Neural cell (in vitro differentiated cells): ENCODE data around the gene SAMD8. TPM values are rescaled to one million over a fixed set of nuclear protein-coding genes. Genes with fewer than 3 reads are reported as not detected.
A peak's percentile ranks its signal among the peaks of the same experiment; 100 is the strongest.

Experiments
- H2AFZ ChIP-seq: fragments of 200-600, 300-800 bp; sonication (generic), shearing (Covaris generic); 2 replicates; pipeline ENCODE4 v1.6.0; 2014; ENCODE audit warnings: low read depth, mild to moderate bottlenecking, antibody characterized with exemption, low read length, moderate library complexity
- H3F3A ChIP-seq: fragments of 200-600 bp; shearing (Covaris generic); 2 replicates; pipeline ENCODE4 v1.6.1; 2016; ENCODE audit warnings: mild to moderate bottlenecking, moderate library complexity, mixed read lengths, antibody characterized with exemption, low read length; ENCODE audit not compliant: insufficient read depth, poor library complexity, severe bottlenecking
- H3K27ac ChIP-seq: fragments of 200-600, 300-800 bp; sonication (generic), shearing (Covaris generic); 2 replicates; pipeline ENCODE4 v1.5.1; 2014; ENCODE audit warnings: mild to moderate bottlenecking, low read length, moderate library complexity
- H3K27me3 ChIP-seq: fragments of 300-800, 200-600 bp; sonication (generic), shearing (Covaris generic); 2 replicates; pipeline ENCODE4 v1.6.0; 2014; ENCODE audit warnings: mild to moderate bottlenecking, low read depth, low read length, moderate library complexity; ENCODE audit not compliant: insufficient read depth
- H3K36me3 ChIP-seq: fragments of 300-800, 200-600 bp; sonication (generic), shearing (Covaris generic); 2 replicates; pipeline ENCODE4 v1.5.1; 2014; ENCODE audit warnings: mild to moderate bottlenecking, antibody characterized with exemption, low read length, moderate library complexity; ENCODE audit not compliant: insufficient read depth
- H3K4me2 ChIP-seq: fragments of 300-800, 200-600 bp; sonication (generic), shearing (Covaris generic); 2 replicates; pipeline ENCODE4 v1.6.0; 2014; ENCODE audit warnings: mild to moderate bottlenecking, low read length
- H3K4me3 ChIP-seq: fragments of 300-800, 200-600 bp; sonication (generic), shearing (Covaris generic); 2 replicates; pipeline ENCODE4 v1.5.1; 2014; ENCODE audit warnings: mild to moderate bottlenecking, low read length, moderate library complexity
- H3K79me2 ChIP-seq: fragments of 200-600 bp; shearing (Covaris generic); replicated peaks from 2 replicates; pipeline ENCODE4 v1.6.0; 2014; ENCODE audit warnings: mild to moderate bottlenecking, low read length, moderate library complexity; ENCODE audit not compliant: insufficient read depth
- H3K9ac ChIP-seq: fragments of 300-800, 200-600 bp; sonication (generic), shearing (Covaris generic); 2 replicates; pipeline ENCODE4 v1.6.1; 2016; ENCODE audit warnings: mild to moderate bottlenecking, low read length, mixed read lengths
- H3K9me2 ChIP-seq: fragments of 200-600 bp; shearing (Covaris generic); 2 replicates; pipeline ENCODE4 v1.6.1; 2016; ENCODE audit warnings: mild to moderate bottlenecking, low read length, mixed read lengths; ENCODE audit not compliant: insufficient read depth
- H3K9me3 ChIP-seq: fragments of 200-600, 300-800 bp; sonication (generic), shearing (Covaris generic); 2 replicates; pipeline ENCODE4 v1.6.1; 2016; ENCODE audit warnings: mild to moderate bottlenecking, mixed run types, low read length, moderate library complexity, mixed read lengths
- H4K20me1 ChIP-seq: fragments of 200-600 bp; shearing (Covaris generic); 2 replicates; pipeline ENCODE4 v1.6.1; 2016; ENCODE audit warnings: mild to moderate bottlenecking, mixed run types; ENCODE audit not compliant: insufficient read depth
- EP300 ChIP-seq: fragments of 450-650 bp; conservative IDR thresholded peaks from 2 replicates; pipeline ENCODE4 v1.6.1; 2014; ENCODE audit warnings: antibody characterized with exemption, mild to moderate bottlenecking, moderate library complexity; ENCODE audit not compliant: poor library complexity, severe bottlenecking
- EZH2 ChIP-seq: fragments of 200-600, 300-800 bp; shearing (Covaris generic), sonication (generic); IDR thresholded peaks from 2 replicates; pipeline ENCODE4 v1.6.1; 2014; ENCODE audit warnings: antibody characterized with exemption, low read length, borderline replicate concordance, mild to moderate bottlenecking; ENCODE audit not compliant: insufficient read depth, poor library complexity, severe bottlenecking
- MXI1 ChIP-seq: fragments of 450-650 bp; conservative IDR thresholded peaks from 2 replicates; pipeline ENCODE4 v1.6.1; 2014; ENCODE audit warnings: antibody characterized with exemption, mild to moderate bottlenecking; ENCODE audit not compliant: poor library complexity, severe bottlenecking
- POLR2AphosphoS5 ChIP-seq: IDR thresholded peaks from 2 replicates; pipeline ENCODE4 v1.6.1; 2012
- RAD21 ChIP-seq: fragments of 450-650 bp; conservative IDR thresholded peaks from 2 replicates; pipeline ENCODE4 v1.6.1; 2014; ENCODE audit warnings: antibody characterized with exemption, mild to moderate bottlenecking, moderate library complexity
- SMC3 ChIP-seq: fragments of 450-650 bp; conservative IDR thresholded peaks from 2 replicates; pipeline ENCODE4 v1.6.1; 2014; ENCODE audit warnings: antibody characterized with exemption, mild to moderate bottlenecking, moderate library complexity; ENCODE audit not compliant: poor library complexity
- TAF1 ChIP-seq: IDR thresholded peaks from 2 replicates; pipeline ENCODE4 v1.6.1; 2012; ENCODE audit warnings: low read depth
- polyA minus RNA-seq: library from RNA; depleted of rRNA, polyadenylated mRNA; stranded (reverse); fragments of >200 nt; gene quantifications from 2 replicates; pipeline ENCODE4 v1.2.3, GENCODE V29; 2014
- polyA plus RNA-seq: library from polyadenylated mRNA; depleted of rRNA; stranded (reverse); fragments of >200 nt; gene quantifications from 2 replicates; pipeline ENCODE4 v1.2.3, GENCODE V29; 2014
- TF ChIP-seq, protein P1 (sequence below): fragments of 450-650 bp; IDR thresholded peaks from 2 replicates; pipeline ENCODE4 v1.5.1; 2014; ENCODE audit warnings: antibody characterized with exemption, mild to moderate bottlenecking, moderate library complexity; ENCODE audit not compliant: poor library complexity, severe bottlenecking
- TF ChIP-seq, protein P2 (sequence below): IDR thresholded peaks from 2 replicates; pipeline ENCODE4 v1.6.1; 2012; ENCODE audit warnings: borderline replicate concordance

Gene SAMD8
- polyA plus RNA-seq (32.9 and 33.4 TPM in 2 replicates), polyA minus RNA-seq (73.0 and 75.5 TPM in 2 replicates)

GRCh38 chr10:75111365-75111906 is at the start of gene SAMD8:
SAMD8 (plus strand) TSS chr10:75111656; CDS start chr10:75150529, 38,873 bp downstream.
- peak within 1 kb of the TSS; percentile 93 for H3K27ac ChIP-seq
- H3K27me3 ChIP-seq = no peaks in the 10 kb centered on the region
- H3K9me2 ChIP-seq = no peaks in the 10 kb centered on the region
- TF ChIP-seq MXI1 (peak; percentile 50), EZH2 (no peak), RAD21 (no peak), TAF1 (no peak), POLR2AphosphoS5 (peak; percentile 52), EP300 (no peak), SMC3 (peak; percentile 50)
- TF ChIP-seq, protein P1, sequence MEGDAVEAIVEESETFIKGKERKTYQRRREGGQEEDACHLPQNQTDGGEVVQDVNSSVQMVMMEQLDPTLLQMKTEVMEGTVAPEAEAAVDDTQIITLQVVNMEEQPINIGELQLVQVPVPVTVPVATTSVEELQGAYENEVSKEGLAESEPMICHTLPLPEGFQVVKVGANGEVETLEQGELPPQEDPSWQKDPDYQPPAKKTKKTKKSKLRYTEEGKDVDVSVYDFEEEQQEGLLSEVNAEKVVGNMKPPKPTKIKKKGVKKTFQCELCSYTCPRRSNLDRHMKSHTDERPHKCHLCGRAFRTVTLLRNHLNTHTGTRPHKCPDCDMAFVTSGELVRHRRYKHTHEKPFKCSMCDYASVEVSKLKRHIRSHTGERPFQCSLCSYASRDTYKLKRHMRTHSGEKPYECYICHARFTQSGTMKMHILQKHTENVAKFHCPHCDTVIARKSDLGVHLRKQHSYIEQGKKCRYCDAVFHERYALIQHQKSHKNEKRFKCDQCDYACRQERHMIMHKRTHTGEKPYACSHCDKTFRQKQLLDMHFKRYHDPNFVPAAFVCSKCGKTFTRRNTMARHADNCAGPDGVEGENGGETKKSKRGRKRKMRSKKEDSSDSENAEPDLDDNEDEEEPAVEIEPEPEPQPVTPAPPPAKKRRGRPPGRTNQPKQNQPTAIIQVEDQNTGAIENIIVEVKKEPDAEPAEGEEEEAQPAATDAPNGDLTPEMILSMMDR = peak; percentile 54
- TF ChIP-seq, protein P2, sequence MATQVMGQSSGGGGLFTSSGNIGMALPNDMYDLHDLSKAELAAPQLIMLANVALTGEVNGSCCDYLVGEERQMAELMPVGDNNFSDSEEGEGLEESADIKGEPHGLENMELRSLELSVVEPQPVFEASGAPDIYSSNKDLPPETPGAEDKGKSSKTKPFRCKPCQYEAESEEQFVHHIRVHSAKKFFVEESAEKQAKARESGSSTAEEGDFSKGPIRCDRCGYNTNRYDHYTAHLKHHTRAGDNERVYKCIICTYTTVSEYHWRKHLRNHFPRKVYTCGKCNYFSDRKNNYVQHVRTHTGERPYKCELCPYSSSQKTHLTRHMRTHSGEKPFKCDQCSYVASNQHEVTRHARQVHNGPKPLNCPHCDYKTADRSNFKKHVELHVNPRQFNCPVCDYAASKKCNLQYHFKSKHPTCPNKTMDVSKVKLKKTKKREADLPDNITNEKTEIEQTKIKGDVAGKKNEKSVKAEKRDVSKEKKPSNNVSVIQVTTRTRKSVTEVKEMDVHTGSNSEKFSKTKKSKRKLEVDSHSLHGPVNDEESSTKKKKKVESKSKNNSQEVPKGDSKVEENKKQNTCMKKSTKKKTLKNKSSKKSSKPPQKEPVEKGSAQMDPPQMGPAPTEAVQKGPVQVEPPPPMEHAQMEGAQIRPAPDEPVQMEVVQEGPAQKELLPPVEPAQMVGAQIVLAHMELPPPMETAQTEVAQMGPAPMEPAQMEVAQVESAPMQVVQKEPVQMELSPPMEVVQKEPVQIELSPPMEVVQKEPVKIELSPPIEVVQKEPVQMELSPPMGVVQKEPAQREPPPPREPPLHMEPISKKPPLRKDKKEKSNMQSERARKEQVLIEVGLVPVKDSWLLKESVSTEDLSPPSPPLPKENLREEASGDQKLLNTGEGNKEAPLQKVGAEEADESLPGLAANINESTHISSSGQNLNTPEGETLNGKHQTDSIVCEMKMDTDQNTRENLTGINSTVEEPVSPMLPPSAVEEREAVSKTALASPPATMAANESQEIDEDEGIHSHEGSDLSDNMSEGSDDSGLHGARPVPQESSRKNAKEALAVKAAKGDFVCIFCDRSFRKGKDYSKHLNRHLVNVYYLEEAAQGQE = peak; percentile 63
- H3K4me2 ChIP-seq = peak within 1 kb of the TSS; percentile 88
- peak within 1 kb of the TSS; percentile 89 for H2AFZ ChIP-seq
- no peaks in the 10 kb centered on the region for H3K36me3 ChIP-seq
- peak within 1 kb of the TSS; percentile 94 for H3K9ac ChIP-seq
- H3K4me3 ChIP-seq = peak within 1 kb of the TSS; percentile 81
- peaks cover 38% of the 10 kb centered on the region for H3K79me2 ChIP-seq
- peaks cover 8% of the 10 kb centered on the region for H3F3A ChIP-seq
- no peaks in the 10 kb centered on the region for H3K9me3 ChIP-seq
- no peaks in the 10 kb centered on the region for H4K20me1 ChIP-seq

GRCh38 chr10:75061709-75062505 is 49.5 kb upstream of the SAMD8 start:
- no peak overlapping the region for H2AFZ ChIP-seq
- H3K27me3 ChIP-seq = no peaks in the 10 kb centered on the region
- H3K9ac ChIP-seq = no peak overlapping the region
- H3K4me2 ChIP-seq = no peak overlapping the region
- no peaks in the 10 kb centered on the region for H3K9me3 ChIP-seq
- no peaks in the 10 kb centered on the region for H3K79me2 ChIP-seq
- no peaks in the 10 kb centered on the region for H3F3A ChIP-seq
- H3K4me3 ChIP-seq = no peak overlapping the region
- TF ChIP-seq, protein P1 = no peak
- TF ChIP-seq EZH2 = no peak
- TF ChIP-seq EP300 = no peak
- no peak for TF ChIP-seq RAD21
- no peak for TF ChIP-seq TAF1
- no peak for TF ChIP-seq MXI1
- no peak for TF ChIP-seq SMC3
- TF ChIP-seq POLR2AphosphoS5 = no peak
- TF ChIP-seq, protein P2 = no peak
- H3K9me2 ChIP-seq = no peaks in the 10 kb centered on the region
- H3K36me3 ChIP-seq = no peaks in the 10 kb centered on the region
- no peaks in the 10 kb centered on the region for H4K20me1 ChIP-seq
- H3K27ac ChIP-seq = no peak overlapping the region
